HG03571 (cell line): Measurements from ENCODE around the gene LMF1.

ENCODE experiments used
- ATAC-seq: cut with Tn5 transposase; IDR thresholded peaks from one replicate; pipeline ENCODE4 v1.9.1; 2021; ENCODE audit not compliant: unreplicated experiment

The LMF1 gene

DNA sequence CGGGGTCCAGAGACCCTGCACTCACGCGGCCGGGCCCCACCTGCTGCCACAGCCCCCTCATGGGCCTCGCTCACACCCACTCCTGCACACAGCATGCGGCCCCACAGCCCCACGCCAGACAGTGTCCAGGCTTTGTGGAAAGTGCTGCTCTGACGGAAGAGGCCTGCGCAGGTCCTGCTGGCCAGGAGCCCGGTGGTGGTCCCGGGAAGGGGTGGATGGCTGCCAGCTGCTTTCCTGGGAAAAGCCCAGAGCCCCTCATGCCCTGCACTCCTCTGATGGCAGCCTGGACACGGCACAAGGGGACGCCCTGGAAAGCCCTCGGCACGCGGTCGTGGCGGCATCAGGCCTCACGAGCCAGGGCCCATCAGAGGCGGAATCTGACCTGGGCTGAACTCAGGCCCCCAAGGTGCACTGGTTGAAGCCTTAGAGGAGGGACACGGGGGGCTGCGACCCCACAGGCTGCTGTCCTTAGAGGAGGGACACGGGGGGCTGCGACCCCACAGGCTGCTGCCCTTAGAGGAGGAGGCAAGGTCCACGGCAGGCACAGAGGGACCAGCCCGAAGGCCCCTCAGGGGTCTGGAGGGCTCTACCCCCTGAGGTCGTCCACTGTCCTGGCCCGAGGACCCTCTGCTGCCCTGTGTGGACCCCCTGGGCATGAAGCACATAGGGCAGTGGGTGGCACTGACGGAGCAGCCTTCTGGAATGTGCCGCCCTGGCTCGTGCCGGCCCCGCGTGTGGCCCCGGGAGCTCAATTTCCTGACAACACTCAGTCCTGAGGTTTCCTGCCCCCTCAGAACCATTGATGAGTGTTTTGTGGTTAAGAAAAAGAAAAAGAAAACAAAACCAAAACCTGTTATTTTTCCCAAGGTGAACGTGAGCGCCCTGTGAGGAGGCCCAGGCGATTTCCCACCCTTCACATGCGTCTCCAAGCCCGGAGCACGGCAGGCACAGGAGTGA, 32.9 kb upstream of the LMF1 start:
- no peak for ATAC-seq

- ATAC-seq = no peak
Measured at GRCh38 chr16:1002399-1003166, 31.8 kb upstream of the LMF1 start.

GRCh38 chr16:1001096-1001495, 30.3 kb upstream of the LMF1 start:
- no peak for ATAC-seq

GRCh38 chr16:1000608-1001007, 29.8 kb upstream of the LMF1 start:
- no peak for ATAC-seq

GRCh38 chr16:999677-1000076, 28.9 kb upstream of the LMF1 start:
- no peak for ATAC-seq

DNA sequence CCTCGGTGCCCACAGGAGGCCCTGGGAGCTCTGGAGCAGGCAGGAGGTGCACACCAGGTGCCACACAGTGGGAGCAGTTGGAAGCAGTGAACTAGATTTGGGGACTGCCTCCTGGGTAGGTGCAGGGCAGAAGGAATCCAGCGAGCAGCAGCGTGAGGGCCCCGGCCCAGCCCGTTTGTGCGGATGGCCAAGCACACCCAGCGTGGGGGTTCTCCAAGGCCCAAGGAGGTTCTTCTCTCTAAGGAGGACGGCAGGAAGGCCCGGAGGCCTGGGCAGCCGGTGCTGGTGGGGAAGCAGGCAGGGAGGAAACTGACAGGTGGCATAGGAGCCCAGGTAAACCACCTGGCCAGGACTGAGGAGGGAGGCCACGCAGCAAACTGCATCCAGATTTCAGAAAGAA, 27.8 kb upstream of the LMF1 start:
- no peak for ATAC-seq

GRCh38 chr16:998211-998610, 27.4 kb upstream of the LMF1 start:
- no peak for ATAC-seq

GRCh38 chr16:997440-998051, 26.8 kb upstream of the LMF1 start:
- no peak for ATAC-seq

- no peak for ATAC-seq
Measured at GRCh38 chr16:996681-997080, 25.9 kb upstream of the LMF1 start.

DNA sequence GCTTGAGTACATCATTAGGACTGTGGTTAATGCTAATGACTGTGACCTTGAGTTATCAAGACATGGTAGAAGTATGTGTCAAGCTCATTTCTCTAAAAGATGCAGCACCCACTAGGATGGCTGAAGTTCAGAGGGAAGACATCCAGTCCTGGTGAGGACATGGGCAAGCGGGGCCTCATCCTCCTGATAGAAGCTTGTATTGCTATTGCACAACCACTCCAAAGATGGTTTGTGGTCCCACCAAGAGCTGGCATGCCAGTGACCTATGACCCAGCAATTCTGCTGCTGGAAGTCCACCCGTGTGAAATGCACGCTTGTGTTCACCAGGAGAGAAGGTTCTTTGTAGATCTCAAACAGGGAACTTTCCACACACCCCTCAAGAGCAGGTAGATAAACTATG, 25.0 kb upstream of the LMF1 start:
- ATAC-seq = no peak

DNA sequence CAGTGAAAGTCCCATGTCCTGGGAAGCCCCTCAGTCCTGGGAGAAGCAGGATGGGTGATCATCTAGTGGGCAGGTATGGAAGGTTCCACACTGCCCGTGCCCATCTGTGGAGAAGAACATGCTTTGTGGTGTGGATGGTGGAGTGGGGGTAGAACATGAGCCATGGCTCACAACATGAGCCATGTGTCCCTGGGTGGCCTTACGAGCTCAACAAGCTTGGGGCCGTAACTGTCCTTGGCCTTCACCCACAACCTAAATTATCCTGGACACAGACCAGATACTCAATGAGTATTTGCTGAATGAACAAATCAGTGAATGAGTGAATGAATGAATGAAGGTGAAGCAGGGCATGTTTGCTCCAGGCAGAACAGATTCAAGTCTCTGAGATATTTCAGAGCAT, 24.3 kb upstream of the LMF1 start:
- no peak for ATAC-seq

GRCh38 chr16:993731-994130, 22.9 kb upstream of the LMF1 start:
- no peak for ATAC-seq

DNA sequence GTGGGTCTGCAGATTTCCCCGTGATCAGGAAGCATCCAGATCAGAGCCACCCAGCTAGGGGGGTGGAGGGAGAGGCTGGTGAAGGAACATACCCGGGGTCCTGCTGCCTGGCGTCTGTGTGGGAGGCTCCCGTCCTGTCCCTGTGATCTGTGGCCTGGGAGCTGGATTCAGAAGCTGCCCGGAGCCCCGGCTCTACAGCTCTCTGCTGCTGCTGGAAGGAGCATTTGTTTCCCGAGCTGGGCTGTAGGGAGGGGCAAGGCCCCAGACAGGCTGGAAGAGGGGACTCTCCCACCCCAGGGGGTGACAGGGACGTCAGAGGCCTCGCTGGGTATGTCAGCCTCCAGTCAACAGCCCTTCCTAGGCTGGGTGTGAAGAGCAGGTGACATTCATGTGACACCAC, 21.0 kb upstream of the LMF1 start:
- no peak for ATAC-seq

GRCh38 chr16:991345-991744, 20.6 kb upstream of the LMF1 start:
- no peak for ATAC-seq

GRCh38 chr16:990516-991291, 19.9 kb upstream of the LMF1 start:
- ATAC-seq = no peak

DNA sequence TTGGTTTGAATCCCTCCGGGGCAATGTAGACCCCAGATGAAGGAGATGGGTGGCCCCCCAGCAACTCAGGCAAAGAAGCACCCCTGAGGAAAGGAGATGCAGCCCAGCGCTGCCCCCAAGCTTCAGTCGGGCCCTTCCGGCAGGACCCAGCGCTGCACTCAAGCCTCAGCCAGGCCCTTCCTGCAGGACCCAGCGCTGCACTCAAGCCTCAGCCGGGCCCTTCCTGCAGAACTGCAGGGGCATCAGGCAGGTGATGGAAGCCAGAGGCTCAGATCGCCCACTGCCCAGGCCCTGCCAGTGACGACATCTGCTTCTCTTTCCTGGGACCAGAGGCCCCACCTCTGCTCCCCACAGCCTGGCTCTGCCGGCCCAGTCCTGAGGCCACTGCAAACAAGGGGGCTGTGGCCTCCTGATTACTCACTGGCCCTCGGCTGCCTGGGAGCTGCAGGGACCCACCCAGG, 18.6 kb upstream of the LMF1 start:
- ATAC-seq = no peak

- no peak for ATAC-seq
Measured at GRCh38 chr16:988471-989353, 17.9 kb upstream of the LMF1 start.

DNA sequence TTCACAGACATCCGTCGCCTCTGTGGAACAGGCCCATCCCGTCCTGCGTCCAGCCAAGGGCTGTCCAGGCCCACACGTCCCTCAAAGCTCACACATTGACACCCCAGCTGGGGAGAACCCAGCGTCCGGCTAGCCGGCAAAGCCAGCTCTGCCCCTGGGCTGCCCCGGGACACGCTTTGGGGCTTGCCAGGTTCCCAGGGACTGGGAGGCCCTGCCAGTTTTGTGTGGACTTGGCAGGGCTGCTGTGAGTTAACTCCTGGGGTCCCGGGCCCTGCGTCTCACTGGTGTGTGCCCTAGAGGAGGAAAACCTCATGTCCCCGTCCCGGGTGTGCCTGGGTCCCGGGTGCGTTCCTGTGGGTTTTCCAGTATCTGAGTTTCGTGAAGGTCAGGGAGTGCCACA, 17.1 kb upstream of the LMF1 start:
- ATAC-seq = no peak

DNA sequence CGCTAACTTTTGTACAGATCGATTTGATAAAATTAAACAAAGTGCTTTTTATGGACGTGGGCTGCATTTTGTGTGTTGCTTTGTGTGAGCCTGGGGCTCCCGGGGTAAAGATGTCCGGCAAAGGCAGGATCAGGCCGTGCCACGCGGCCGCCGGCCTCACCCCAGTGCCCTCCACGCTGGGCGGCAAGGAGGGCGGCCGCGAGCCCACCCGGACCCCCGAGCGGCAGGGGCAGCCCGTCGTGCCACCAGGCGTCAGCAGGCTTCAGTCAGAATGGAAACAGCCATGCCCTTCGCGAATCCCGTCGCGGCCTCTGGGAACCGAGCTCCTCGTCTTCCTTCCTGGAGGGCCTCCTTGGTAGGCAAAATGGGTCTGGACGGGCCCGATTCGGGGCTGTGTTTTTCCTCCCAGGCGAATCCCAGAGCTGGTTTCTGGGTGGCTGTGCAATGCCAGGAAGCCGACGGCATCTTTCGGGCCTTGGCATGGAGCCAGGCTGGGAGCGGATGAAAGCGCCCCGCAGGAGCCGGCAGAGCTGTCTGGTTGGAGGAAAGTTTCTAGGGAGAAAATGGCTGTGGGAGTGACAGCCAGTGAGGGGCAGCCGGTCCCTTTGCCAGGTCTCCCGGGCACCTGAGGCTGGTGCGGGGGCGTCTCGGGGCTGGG, 16.3 kb upstream of the LMF1 start:
- ATAC-seq = no peak
